ENCODE results near the gene OR2T35. TPM values are rescaled to one million over a fixed set of nuclear protein-coding genes. Genes with fewer than 3 reads are reported as not detected.

OR2T35 gene
- not detected in 5 replicates for total RNA-seq (2022; extraction: Qiagen RNA extraction)

GRCh38 chr1:248645178-248645577 lies at the start of gene OR2T35:
Gene OR2T35, minus strand, starts transcription at chr1:248645278. Its CDS starts 6,020 bp downstream, at chr1:248639258.

DNA sequence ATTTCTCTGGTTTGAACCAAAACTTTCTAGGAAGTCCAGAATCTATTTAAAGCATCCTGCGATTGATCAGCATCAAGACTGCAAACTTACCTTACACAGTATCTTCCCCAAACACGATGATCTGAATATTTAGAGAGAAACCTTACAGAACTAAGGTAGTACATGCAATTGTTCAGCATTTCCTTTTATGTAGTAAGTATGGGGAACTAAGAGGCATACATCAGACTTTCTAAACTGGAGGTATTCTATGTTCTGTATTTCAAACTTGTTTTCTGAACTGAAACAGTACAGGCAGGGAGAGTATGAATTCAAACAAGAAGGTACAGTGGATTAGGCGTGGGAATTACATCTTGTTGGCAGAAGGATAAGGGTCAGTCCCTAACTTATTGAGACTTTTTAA lies 10.3 kb upstream of the OR2T35 start, which contains the start of gene OR2T27:
OR2T27 (minus strand) TSS at position 175 of the 400 bp plus-strand sequence. CDS start 4,644 bp downstream, outside the sequence.

DNA sequence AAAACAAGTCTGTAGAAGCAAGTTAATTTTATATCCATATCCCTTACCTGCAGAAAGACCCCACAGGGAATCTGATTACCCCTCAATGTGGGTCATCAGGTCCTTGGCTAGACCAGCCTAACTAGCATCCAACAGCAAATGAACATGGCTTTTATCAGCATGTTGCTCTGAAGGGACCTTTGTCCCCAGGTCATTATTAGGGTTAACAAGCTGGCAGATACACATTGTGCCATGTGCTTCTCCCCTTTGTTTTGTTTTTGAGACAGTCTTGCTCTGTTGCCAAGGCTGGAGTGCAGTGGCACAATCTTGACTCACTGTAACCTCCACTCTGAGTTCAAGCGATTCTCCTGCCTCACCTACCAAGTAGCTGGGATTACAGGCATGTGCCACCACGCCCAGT lies 10.1 kb downstream of the OR2T35 start, which contains the start of gene OR2T11:
OR2T11 (minus strand) TSS at position 101 of the 400 bp plus-strand sequence. CDS start 7,963 bp downstream, outside the sequence.

GRCh38 chr1:248597589-248597988 lies 47.5 kb downstream of the OR2T35 start, which contains the start of gene OR2T10:
Gene OR2T10, minus strand, starts transcription at chr1:248597700. Its CDS starts 3,932 bp downstream, at chr1:248593768.

Other genes starting within 250 kb of the OR2T35 start
- gene OR2T1, start 242.2 kb downstream of the OR2T35 start, total RNA-seq (2022; extraction: Qiagen RNA extraction): not detected in 5 replicates
- gene OR2T2, start 199.6 kb downstream of the OR2T35 start, total RNA-seq (2022; extraction: Qiagen RNA extraction): not detected in 5 replicates
- gene OR2T3, start 171.9 kb downstream of the OR2T35 start, total RNA-seq (2022; extraction: Qiagen RNA extraction): not detected in 5 replicates
- not detected in 5 replicates for gene OR2T5, start 156.7 kb downstream of the OR2T35 start, total RNA-seq (2022; extraction: Qiagen RNA extraction)
- not detected in 5 replicates for gene OR2G6, start 137.2 kb downstream of the OR2T35 start, total RNA-seq (2022; extraction: Qiagen RNA extraction)
- not detected in 5 replicates for gene OR2T29, start 82.5 kb downstream of the OR2T35 start, total RNA-seq (2022; extraction: Qiagen RNA extraction)
- gene OR2T34, start 70.5 kb downstream of the OR2T35 start, total RNA-seq (2022; extraction: Qiagen RNA extraction): not detected in 5 replicates
- gene OR2T10, start 47.6 kb downstream of the OR2T35 start, total RNA-seq (2022; extraction: Qiagen RNA extraction): not detected in 5 replicates
- not detected in 5 replicates for gene OR2T11, start 10.2 kb downstream of the OR2T35 start, total RNA-seq (2022; extraction: Qiagen RNA extraction)
- not detected in 5 replicates for gene OR2T27, start 10.2 kb upstream of the OR2T35 start, total RNA-seq (2022; extraction: Qiagen RNA extraction)
- not detected in 5 replicates for gene OR14I1, start 57.5 kb upstream of the OR2T35 start, total RNA-seq (2022; extraction: Qiagen RNA extraction)
- 0.13 to 0.19 TPM in 2 of 5 replicates, not detected in the others for gene LYPD8, start 110.5 kb upstream of the OR2T35 start, total RNA-seq (2022; extraction: Qiagen RNA extraction)
- 18.9 to 28.1 TPM (median 26.3 TPM) in 5 replicates for gene SH3BP5L, start 180.6 kb upstream of the OR2T35 start, total RNA-seq (2022; extraction: Qiagen RNA extraction)
- 14.3 to 21.7 TPM (median 20.7 TPM) in 5 replicates for gene ZNF672, start 192.9 kb upstream of the OR2T35 start, total RNA-seq (2022; extraction: Qiagen RNA extraction)
- gene ZNF692, start 213.8 kb upstream of the OR2T35 start, total RNA-seq (2022; extraction: Qiagen RNA extraction): 13.3 to 25.0 TPM (median 17.8 TPM) in 5 replicates

All from A549 treated with Mapracorat at 1 μM for 4 hours (cell line).